Suprapubic skin (tissue), 4 donors: Measurements from ENCODE around the gene DSCAM.

Experiments used
- CTCF ChIP-seq, 2 donors: fragments of 200-600 bp in 1 of 2; fragments of 450-650 bp in 1 of 2; sonication (generic) in 1 of 2; IDR thresholded peaks; one replicate each; pipeline ENCODE4 v1.5.1; 2016 to 2019; ENCODE audit warnings: antibody characterized with exemption in 2 of 2, mild to moderate bottlenecking in 1 of 2, moderate library complexity in 1 of 2
- EP300 ChIP-seq: sonication (generic); formaldehyde crosslinking; IDR thresholded peaks from one replicate; pipeline ENCODE4 v1.6.1; 2017; ENCODE audit warnings: antibody characterized with exemption
- POLR2A ChIP-seq, 2 donors: fragments of 450-650 bp; IDR thresholded peaks; one replicate each; pipeline ENCODE4 v1.6.1; 2017; ENCODE audit warnings: antibody characterized with exemption in 2 of 2, mild to moderate bottlenecking in 2 of 2, moderate library complexity in 2 of 2
- POLR2AphosphoS5 ChIP-seq, 3 donors: sonication (generic); formaldehyde crosslinking; IDR thresholded peaks; one replicate each; pipeline ENCODE4 v1.6.1; 2017; ENCODE audit warnings: antibody characterized with exemption in 3 of 3

DNA sequence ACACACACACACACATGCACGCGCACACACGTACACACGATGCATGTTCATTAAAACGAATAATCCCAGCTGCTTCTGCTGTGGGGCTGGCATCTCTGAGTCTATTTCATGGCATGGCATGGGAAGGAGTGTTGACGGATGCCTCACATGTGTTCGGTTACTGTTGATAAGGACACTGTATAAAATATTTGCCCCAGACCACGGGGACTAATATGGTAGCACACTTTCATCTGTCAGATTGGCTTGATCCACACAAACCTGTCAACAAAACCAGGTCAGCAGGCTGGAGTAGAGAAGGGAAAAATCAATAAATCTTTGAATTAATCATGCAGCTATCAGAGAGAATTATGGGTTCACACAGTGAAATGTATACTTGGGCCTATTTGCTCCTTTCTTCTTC is 171.9 kb downstream of the DSCAM start:
- TF ChIP-seq POLR2A (IDR thresholded peaks at IDR 0.05) (no peak), CTCF (IDR thresholded peaks at IDR 0.05) (no peak), EP300 (no peak), POLR2AphosphoS5 (IDR thresholded peaks at IDR 0.05) (no peak)
